K562 (cell line): ENCODE results near the gene ARHGAP18. TPM values are rescaled to one million over a fixed set of nuclear protein-coding genes. Genes with fewer than 3 reads are reported as not detected.

Experiments
- ARID2 ChIP-seq: fragments of 450-650 bp; IDR thresholded peaks from 2 replicates; pipeline ENCODE4 v1.6.1; 2017; ENCODE audit warnings: antibody characterized with exemption, mild to moderate bottlenecking
- ARNT ChIP-seq, 2 experiments: fragments of 450-650 bp; IDR thresholded peaks; 2 replicates each; pipeline ENCODE4 v1.6.1; 2016; ENCODE audit warnings: mild to moderate bottlenecking in 1 of 2
- CBX1 ChIP-seq: sonication (generic); IDR thresholded peaks from 2 replicates; pipeline ENCODE4 v1.6.1; 2016; ENCODE audit warnings: antibody characterized with exemption, low read depth, mild to moderate bottlenecking
- CHD1 ChIP-seq: fragments of 200-600 bp; sonication (generic); IDR thresholded peaks from one replicate; pipeline ENCODE4 v1.6.1; 2012; ENCODE audit warnings: mild to moderate bottlenecking, moderate library complexity, low read length, inconsistent platforms
- CXXC5 ChIP-seq: fragments of 250-450 bp; sonication (Bioruptor Pico); IDR thresholded peaks from 2 replicates; pipeline ENCODE4 v1.8.0; 2022; ENCODE audit warnings: inconsistent platforms, mild to moderate bottlenecking, moderate library complexity
- ETS1 ChIP-seq: conservative IDR thresholded peaks from 2 replicates; pipeline ENCODE4 v1.6.1; 2011; ENCODE audit warnings: low read depth, mild to moderate bottlenecking, low read length; ENCODE audit not compliant: control insufficient read depth
- ETS2 ChIP-seq: IDR thresholded peaks from 2 replicates; pipeline ENCODE4 v1.6.1; 2016; ENCODE audit warnings: borderline replicate concordance, missing genetic modification characterization, mild to moderate bottlenecking, moderate library complexity, missing compliant biosample characterization; ENCODE audit not compliant: poor library complexity, severe bottlenecking
- HBP1 ChIP-seq: fragments of 450-650 bp; formaldehyde crosslinking; IDR thresholded peaks from 2 replicates; pipeline ENCODE4 v1.4.0; 2022; ENCODE audit warnings: missing genetic modification characterization
- MEIS2 ChIP-seq: fragments of 450-650 bp; IDR thresholded peaks from 2 replicates; pipeline ENCODE4 v1.6.1; 2014; ENCODE audit warnings: mild to moderate bottlenecking; ENCODE audit not compliant: partially characterized antibody
- RAD21 ChIP-seq, 2 experiments: fragments of 250-450 bp in 1 of 2; fragments of 450-650 bp in 1 of 2; sonication (Bioruptor Pico) in 1 of 2; formaldehyde crosslinking in 1 of 2; IDR thresholded peaks in 1 of 2; conservative IDR thresholded peaks in 1 of 2; 2 replicates each; pipeline versions ENCODE4 v1.4.0 to v1.8.0; 2020 to 2022; ENCODE audit warnings: mild to moderate bottlenecking in 2 of 2, moderate library complexity in 1 of 2
- THRA ChIP-seq: fragments of 450-650 bp; IDR thresholded peaks from 2 replicates; pipeline ENCODE4 v1.6.1; 2017; ENCODE audit warnings: mild to moderate bottlenecking, moderate library complexity
- polyA plus RNA-seq, 8 experiments: library from polyadenylated mRNA; depleted of rRNA in 4 of 8; stranded (reverse) in 5 of 8; unstranded in 3 of 8; fragments of >200 nt; fragmentation: Nextera tagmentation in 2 of 8; fragmentation: Illumina TruSeq in 1 of 8; extraction: Ambion mirVana in 2 of 8; extraction: Trizol in 1 of 8; gene quantifications; 2 replicates each; pipeline versions ENCODE4 v1.2.1 to v1.2.3, GENCODE V29; 2011 to 2014; ENCODE audit warnings: inconsistent platforms in 1 of 8, missing spikeins in 1 of 8
- total RNA-seq, 7 experiments: library from RNA; depleted of rRNA in 6 of 7; stranded (reverse); fragments of >200 nt in 6 of 7; fragmentation: Illumina TruSeq in 2 of 7; extraction: Trizol in 2 of 7; gene quantifications; 2 replicates each; pipeline versions ENCODE4 v1.2.1 to v1.2.3, GENCODE V29; 2011 to 2021; ENCODE audit warnings: low replicate concordance in 1 of 7

The ARHGAP18 gene
- total and polyA plus RNA-seq, 9 of the 15 experiments (the other 6 are each of a cell fraction or from before 2014, with no cell fraction given) = 13.3 to 29.7 (median 21.1) TPM

GRCh38 chr6:129733290-129733689, 23.3 kb upstream of the ARHGAP18 start (continued):
- TF ChIP-seq RAD21 (CRISPR knock-in tag; conservative IDR thresholded peaks at IDR 0.05 in 1 of 2, IDR thresholded peaks at IDR 0.05 in 1 of 2) = peak in 1 of 2 experiments; percentile 37; a peak in 2 of 4 replicates
- no peak for TF ChIP-seq HBP1 (CRISPR knock-in tag)
- TF ChIP-seq ETS2 = no peak
- TF ChIP-seq CXXC5 (CRISPR knock-in tag) = no peak
- TF ChIP-seq ETS1 = no peak
- no peak for TF ChIP-seq ARNT (IDR thresholded peaks at IDR 0.05)
- TF ChIP-seq ARID2 = no peak
- peak; percentile 19 for TF ChIP-seq MEIS2
- TF ChIP-seq CHD1 = no peak
- no peak for TF ChIP-seq THRA
- TF ChIP-seq CBX1 = no peak
